Fibroblast of pulmonary artery (primary cell): Measurements from ENCODE around the gene BMPER.

Experiments used
- DNase-seq: peaks from one replicate; pipeline ENCODE4 v3.0.0-alpha.2; 2010; ENCODE audit warnings: low read depth
- H3K4me3 ChIP-seq: replicated peaks from 2 replicates; pipeline ENCODE4 v1.5.1; 2011; ENCODE audit warnings: low read depth, mild to moderate bottlenecking, control low read depth, low read length, moderate library complexity
- CTCF ChIP-seq: IDR thresholded peaks from 2 replicates; pipeline ENCODE4 v1.5.1; 2011; ENCODE audit warnings: mild to moderate bottlenecking, control low read depth, low read length, inconsistent platforms; ENCODE audit errors: missing control alignments

Gene BMPER

DNA sequence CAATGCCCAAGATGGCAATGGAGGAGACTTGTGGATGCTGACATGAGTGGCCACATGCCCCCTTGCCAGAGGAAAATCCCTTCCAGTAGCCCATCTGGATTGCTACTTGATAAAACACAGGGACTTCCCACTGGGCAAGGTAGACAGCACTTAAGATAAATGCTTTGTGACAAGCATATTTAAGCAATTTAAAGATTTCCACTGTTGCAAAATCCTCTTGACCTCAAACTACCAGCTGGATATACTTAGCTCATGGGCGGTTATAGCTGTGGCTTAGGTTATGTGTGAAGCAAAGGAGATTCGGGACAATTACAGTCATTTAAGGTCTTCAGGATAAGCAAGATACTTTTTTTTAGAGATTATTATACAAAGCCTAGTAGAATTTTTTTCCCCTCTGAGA lies 238.1 kb downstream of the BMPER start:
- no peak for TF ChIP-seq CTCF
- H3K4me3 ChIP-seq = no peak overlapping the region

DNA sequence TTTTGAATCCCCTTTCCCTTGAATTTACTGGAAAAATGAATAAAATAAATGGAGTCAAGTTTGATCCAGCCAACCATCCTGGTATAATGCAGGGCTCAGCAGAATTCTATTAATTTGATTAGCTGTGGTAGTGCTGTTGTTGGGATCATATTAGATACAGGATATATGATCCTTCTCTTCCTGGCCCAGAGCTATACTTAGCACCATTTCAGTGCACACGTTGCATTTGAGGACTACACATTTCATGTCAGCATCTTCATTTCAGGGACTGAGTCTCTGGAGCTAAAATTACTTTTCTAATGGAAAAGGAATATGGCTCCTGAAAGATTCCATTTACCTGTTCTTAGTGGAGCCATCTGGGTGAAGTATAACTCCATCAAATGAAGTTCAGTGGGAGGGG lies 240.3 kb downstream of the BMPER start:
- H3K4me3 ChIP-seq = no peak overlapping the region
- DNase-seq = no peak
- no peak for TF ChIP-seq CTCF

More for the DNA sequence above, 238.1 kb downstream of the BMPER start:
- peak; percentile 57 for DNase-seq

DNA sequence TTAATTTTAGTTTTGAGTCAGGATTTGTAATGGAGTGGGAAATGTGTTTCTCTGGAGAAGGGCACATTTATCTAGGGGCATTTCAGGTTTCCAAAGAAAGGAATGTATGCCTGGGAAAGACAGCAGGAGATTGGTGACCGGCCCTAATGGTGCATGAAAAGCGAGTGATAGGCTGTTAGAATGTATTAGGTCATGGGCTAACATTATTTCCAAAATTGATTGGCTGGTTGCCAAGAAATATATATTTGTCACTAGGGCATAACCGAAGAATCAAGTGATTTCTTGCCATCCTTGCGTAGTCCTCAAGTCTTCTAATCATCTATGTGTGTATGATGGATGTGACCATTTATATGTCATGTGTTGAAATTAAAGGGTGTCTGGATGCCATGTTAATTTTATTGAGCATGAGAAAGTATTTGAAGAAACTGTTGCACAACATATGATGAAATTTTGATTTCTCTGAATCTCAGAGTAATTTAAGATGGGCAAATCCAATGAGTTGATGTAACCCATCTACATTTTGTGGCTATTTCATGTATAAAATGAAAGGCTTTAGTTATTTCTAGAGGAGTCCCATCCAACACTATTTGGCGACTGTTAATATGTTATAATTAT lies 248.4 kb downstream of the BMPER start:
- H3K4me3 ChIP-seq = no peak overlapping the region
- TF ChIP-seq CTCF = no peak
- peak; percentile 38 for DNase-seq

GRCh38 chr7:34155220-34155908 lies 250.0 kb downstream of the BMPER start:
- H3K4me3 ChIP-seq = no peak overlapping the region
- no peak for TF ChIP-seq CTCF
- DNase-seq = peak; percentile 97

DNA sequence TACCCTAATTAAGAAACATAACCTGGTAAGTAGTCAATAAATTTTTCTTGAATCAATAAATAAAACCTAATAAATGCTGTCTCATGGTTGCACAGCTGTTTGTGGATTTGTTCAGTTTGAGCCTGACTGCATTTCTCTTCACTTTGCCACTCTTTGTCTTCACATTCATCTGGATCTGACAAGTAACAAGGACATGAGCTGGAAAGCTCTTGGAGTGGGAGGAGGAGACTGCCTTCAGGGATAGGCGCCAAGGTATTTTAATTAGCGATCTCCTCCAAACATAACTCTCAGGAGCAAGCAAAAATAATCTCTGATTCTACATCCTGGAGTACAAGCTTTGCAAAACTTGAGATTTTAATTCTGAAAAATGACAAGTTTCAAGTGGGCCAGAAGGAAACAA lies 251.0 kb downstream of the BMPER start:
- DNase-seq = peak; percentile 32
- TF ChIP-seq CTCF = no peak
- H3K4me3 ChIP-seq = no peak overlapping the region

- no peak for TF ChIP-seq CTCF
- no peak for DNase-seq
- H3K4me3 ChIP-seq = no peak overlapping the region
Measured at GRCh38 chr7:34157137-34157536, 251.8 kb downstream of the BMPER start.
